HG02759 (cell line): ENCODE measurements around the gene BRSK2.

Experiments
- ATAC-seq: cut with Tn5 transposase; IDR thresholded peaks from one replicate; pipeline ENCODE4 v1.9.1; 2021; ENCODE audit warnings: mild to moderate bottlenecking, moderate library complexity; ENCODE audit not compliant: unreplicated experiment

Gene BRSK2

DNA sequence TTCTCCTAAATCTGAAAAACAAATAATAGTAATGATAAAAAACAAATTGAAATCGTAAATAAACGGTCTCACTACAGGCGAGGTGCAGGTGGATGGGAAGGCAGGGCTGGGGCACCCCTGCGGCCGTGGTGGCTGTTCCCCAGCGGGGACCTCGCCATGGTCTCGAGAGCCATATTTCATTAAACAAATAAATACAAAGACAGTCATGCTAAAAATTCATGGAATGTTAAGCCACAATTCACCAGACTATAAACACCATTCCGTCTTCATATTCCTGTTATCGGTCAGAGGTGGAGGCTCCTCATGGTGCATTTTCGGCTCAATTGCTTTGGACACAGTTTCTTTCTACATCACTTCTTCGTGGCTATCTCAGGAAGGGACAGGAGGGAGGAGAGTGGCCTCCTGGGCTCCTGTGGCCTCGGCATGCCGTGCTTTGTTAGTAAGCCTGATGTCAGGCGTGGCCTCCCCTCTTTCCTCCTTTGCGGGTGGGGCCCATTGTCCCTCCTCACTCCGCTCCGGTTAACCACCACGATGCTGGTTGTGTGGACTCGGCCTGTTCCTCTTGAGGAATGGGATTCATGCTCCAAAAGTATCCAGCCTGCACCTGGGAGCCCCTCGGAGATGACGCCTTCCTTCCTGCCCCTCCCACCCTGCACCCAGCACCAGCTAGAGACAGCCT, 16.1 kb upstream of the BRSK2 start:
- no peak for ATAC-seq

DNA sequence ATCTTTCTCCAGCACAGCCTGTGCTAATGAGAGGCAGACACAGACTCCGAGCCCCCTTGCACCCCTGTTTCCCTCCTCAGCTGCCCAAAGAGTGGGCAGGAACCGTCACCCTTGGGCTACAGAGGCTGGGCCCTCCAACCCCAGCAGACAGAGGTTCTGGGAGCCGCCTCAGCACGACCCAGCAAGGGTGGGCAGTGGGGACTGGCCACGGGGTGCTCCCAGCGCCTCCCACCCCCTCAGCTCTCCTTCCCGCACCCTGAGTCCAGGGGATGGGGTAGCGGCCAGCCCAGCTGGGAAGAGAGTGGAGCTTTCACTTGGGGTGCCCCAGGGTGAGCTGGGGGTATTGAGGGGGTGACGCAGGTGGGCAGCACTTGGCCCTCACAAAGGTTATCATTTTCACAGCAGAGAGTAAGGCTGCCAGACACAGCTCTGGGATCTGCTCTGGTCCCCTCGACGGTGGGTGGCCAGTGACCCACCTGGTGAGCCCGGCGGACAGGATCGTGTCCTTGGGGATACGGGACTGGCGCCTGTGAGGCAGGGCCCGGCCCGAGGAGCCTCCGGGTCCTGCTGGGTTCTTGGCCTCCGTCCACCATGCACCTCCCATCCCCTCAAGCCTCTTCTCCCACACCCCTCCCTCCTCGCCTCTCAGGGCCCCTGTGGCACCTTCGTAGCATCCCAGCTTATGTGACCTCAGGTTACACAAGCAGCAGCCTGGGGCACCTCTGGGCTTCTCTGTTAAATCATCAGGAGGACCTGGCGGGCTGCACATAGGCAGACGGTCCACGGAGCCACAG, 14.4 kb upstream of the BRSK2 start:
- ATAC-seq, result no peak

- ATAC-seq, result no peak
Measured at GRCh38 chr11:1375955-1376258, 13.8 kb upstream of the BRSK2 start.

DNA sequence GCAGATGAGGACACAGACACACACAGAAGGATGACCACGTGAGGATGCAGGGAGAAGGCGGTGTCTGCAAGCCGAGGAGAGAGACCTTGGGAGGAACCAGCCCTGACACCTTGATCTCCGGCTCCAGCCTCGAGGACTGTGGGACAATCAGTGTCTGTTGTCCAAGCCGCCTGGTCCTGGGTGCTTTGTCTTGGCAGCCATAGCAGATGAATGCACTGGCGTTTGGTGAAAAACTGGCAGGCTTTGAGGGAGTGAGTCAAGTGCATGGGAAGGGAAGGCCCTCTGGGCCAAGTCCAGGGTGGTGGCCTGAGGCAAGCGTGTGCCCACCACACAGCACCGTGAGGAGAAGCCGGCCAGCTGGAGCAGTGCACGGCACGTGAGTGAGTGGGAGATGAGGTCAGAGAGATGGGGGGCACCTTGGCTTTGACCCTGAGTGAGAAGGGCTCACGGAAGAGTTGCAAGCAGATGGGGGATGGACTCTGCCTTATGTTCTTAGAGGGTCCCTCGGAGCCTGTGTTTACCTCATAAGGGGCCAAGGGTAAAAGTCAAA, 12.4 kb upstream of the BRSK2 start:
- ATAC-seq, result no peak

- no peak for ATAC-seq
Measured at GRCh38 chr11:1381793-1382425, 7.8 kb upstream of the BRSK2 start.

- ATAC-seq, result no peak
Measured at GRCh38 chr11:1382429-1382828, 7.3 kb upstream of the BRSK2 start.

DNA sequence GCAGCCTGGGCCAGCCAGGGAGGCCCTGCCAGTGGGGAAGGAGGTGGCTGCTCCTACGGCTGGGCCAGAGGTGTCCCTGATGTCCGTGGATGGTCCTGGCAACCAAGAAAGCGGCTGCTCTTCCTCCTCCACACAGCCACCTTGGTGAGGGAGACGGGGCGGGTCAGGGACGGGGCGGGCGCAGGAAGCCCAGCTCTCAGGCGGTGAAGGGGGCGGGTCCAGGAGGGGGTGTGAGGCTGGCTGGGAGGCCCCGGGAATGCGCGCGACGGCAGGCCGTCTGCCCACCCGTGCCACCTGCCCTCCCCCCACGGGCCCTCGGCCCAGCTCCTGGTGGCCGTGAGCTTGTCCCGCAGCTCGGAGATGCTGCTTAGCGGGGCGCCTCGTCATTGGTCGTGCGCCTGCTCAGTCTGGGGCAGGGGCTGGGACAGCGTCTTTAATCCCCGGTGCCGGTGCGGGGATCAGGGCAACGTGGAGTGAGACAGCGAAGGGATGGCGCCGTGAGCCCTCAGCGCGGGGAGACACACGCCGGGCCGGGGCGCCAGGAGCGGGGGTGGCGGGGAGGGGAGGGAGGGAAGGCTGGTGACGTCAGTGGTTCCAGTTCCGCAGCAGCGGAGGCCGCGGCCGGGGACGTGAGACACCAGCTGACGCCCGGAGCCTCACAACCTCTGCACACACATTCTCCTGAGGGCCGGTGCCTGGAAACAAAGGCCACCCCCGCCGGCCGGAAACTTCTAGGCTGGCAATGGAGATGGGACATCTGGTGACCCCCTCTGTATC, 6.7 kb upstream of the BRSK2 start:
- peak; percentile 80 for ATAC-seq

- no peak for ATAC-seq
Measured at GRCh38 chr11:1384199-1384970, 5.3 kb upstream of the BRSK2 start.

DNA sequence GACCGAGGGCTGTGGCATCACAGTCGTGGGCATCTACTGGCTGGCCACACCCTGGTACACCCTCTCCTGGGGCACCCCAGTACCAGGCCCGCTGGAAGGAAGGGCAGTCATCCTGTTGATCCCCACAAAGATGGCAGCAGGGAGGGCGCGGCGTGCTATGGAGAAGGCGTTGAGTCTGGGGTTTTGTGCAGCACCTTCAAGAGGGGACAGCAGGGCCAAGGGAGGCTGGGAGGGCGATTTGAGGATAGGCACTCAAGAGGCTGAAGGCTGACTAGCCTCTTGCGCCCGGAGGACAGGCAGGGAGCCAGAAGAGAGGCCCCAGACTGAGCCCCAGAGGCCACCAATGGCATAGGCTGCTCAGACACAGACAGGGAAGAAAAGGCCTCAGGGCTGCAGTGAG, 2.2 kb upstream of the BRSK2 start:
- no peak for ATAC-seq

- no peak for ATAC-seq
Measured at GRCh38 chr11:1387961-1388762, 1.6 kb upstream of the BRSK2 start.

- ATAC-seq, result no peak
Measured at GRCh38 chr11:1388763-1389102, 1.0 kb upstream of the BRSK2 start.

DNA sequence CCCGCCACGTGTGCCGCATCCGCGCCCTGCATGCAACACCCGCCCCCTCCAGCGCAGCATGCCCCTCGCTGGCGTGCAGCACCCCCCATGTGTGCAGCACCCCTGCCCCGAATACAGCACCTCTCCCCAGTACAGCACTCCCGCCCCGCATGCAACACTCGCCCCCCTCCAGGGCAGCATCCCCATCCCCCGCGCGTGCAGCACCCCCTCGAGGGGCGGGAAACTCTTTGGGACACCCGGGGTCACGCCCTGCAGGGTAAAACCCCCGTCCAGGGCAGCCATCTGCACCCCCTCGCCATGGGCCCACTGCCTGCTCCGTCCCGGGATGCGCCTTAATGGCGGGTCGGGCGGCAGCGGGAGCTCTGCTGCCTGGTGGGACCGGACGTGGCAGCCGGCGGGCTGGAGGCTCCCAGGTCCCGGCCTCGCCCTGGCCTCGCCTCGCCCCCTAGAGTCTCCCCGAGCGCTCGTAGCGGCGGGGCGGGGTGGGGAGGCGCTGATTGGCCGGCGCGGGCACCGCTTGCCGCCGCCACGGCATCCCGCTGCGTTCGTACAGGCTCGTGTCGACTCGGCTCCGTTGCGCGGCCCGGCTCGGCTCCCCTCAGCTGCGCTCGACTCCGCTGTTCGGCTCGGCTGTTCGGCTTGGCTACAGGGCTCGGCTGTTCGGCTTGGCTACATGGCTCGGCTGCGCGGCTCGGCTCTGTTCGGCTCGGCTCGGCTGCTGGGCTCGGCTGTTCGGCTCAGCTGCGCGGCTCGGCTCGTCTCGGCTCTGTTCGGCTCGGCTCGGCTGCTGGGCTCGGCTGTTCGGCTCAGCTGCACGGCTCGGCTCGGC, 417 bp upstream of the BRSK2 start:
- ATAC-seq, result peak; percentile 92

DNA sequence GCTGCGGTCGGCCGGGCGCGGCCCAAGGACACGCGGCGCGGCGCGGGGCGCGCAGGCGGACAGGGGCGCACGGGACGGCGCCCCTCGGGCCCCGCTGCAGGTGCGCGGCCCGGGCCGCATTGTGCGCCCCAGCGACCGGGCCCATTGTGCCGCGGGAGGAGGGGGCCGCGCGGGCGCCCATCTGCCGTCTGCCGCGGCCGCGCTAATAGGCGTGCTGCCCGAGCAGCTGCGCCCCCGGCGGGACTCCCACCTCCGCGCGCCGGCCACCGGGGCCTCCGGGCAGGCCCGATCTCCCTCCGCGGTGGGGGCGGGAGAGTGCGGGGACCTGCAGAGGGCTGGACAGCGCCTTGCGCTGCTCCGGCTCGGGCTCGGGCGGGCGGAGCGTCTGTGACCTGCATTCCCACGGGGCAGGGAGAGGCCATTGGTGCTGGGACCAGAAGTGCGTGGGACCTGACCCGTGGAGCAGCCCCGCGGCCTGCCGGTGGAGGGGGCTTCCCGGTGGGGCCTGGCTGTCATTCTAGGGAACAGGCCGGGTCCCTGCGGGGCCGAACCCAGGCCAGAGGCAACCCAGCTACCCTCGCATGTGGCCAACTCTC, 933 bp downstream of the BRSK2 start:
- ATAC-seq, result no peak

DNA sequence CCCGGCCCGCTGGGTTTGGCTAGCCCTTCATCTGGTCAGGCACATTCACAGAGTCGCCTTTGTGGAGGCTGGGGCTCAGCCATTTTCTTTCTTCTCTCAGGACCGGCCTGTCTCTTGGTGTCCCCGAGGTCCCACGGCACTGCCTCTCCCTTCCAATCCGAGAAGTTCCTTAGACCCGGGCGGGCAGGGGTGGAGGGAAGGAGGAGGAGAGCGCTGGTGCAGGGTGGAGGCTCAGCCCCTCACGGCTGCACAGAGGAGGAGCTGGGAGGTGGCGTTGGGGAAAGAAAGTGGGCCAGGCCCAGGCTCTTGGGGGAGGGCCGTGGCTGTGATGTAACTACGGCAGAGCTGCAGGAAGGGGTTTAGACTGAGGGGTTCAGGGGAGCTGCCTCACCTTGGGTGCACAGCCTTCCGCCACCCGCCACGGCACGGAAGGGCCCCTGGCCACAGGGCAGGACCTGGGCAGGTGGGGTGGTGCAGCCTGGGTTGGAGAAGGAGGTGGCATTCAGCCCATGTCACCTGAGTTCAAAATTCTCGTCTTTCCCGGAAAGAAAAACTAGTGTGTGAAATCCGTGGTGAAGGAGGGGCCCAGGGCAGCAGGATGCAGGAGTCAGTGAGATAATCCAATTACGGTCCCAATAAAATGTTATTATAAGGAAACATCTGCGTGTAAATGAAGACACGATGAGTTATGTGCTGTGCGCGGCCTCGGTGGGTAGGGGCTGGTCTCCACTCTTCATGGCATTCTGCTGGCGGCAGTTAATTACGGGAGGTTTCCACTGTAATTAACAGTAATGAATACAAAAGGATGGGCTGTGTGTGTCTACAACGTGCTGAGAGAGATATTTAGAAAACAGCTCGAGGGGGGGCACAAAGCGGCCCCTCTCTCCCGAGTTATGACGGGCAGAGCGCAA, 1.7 kb downstream of the BRSK2 start:
- no peak for ATAC-seq

DNA sequence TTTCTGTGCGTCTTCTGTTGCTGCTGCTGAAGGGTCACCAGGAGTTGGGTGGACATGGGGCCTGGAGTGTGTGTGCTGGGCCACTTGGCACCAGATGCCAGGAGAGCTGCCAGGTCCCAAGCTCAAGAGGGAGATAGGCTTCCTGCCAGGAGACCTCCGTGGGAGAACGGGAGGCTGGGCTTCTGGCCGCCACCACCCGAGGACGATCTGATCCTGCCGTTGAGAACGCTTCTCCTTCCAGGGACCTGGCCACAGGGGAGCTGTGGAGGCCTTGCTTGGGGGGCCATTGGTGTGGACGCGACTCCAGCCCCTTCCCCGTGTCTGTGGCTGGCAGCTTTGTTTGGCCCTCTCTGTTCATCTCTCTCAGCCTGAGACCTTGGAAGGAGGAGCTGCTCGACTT, 2.4 kb downstream of the BRSK2 start:
- ATAC-seq, result no peak

GRCh38 chr11:1392561-1392960, 2.8 kb downstream of the BRSK2 start:
- no peak for ATAC-seq

GRCh38 chr11:1393038-1393710, 3.4 kb downstream of the BRSK2 start:
- ATAC-seq, result no peak
